Stimulated activated CD4-positive, alpha-beta T cell treated with anti-CD3 and anti-CD28 coated beads, Interleukin-2, amount 100 ng/mL, for 24 hours (primary cell): ENCODE data around the gene HSF4.

Experiments used
- DNase-seq, 2 donors: peaks; one replicate each; pipeline ENCODE4 v3.0.0-alpha.2; 2020

The HSF4 gene

DNA sequence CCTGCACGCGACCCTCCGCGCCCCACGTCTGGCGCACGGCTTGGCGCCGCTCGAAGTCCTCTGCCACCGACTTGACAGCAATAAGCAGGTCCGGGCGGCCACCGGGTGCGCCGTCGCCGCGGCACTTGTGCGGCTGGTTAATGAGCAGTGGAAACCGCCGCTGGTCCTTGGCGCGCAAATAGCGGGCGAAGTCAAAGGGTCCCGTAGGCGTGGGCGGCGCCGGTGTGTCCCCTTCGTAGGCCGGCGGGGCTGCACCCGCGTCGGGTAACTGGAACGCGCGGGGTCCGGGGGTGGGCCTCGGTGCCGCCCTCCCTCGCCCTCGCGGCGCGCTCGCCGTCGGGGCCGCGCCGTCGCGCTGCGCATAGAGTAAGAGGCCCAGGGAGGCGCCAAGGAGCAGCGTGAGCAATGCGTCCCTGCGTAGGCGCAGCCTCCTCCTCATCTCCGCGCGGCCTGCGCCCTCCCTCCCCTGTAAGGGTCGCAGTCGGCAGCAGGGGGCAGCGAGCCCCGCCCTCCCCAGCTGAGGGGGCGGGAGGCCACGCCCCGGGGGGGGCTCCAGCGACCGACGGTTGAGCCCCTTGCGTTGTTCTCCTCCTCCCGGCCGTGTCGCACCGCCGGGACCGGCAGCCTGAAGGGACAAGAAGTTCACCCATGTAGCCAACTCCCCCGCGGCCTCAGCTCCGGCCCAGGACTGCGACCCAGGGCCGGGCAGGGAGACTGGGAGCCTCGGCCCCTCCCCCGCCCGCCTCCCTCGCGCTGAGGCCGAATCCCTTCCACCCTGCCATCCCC is 14.3 kb upstream of the HSF4 start:
- DNase-seq = peak; percentile 55 to 61

DNA sequence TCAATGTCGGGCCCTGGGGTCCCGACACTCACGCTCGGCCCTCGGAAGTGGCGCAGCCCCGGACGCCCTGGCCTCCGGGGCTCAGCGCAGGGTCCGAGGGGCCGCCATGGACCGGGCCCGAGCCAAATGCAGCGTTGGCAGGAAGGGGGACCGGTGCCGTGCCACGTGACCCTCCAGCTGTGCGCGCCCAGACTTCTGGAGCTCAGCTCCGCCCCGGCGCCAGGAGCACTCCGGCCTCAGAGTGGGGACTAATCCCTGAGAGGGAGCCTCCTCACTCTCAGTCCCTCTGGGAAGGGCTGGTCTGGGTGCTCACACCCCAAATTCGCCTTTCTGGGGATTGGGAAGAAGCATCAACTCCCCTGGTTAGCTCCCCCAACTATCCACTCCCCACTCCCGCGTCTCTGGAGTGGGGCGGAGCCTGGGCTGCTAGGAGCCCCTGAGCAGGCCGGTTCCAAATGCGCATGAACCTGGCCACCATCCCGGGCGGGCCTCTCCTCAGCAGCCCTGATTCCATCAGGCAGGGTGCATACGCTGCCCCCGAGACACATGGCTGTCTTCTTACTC is 13.6 kb upstream of the HSF4 start, which contains the start of gene B3GNT9:
Gene B3GNT9 (minus strand): TSS at position 166 of the 564 bp plus-strand sequence. CDS start 513 bp downstream, outside the sequence.
- peak in 1 of 2 donors; percentile 61 for DNase-seq

DNA sequence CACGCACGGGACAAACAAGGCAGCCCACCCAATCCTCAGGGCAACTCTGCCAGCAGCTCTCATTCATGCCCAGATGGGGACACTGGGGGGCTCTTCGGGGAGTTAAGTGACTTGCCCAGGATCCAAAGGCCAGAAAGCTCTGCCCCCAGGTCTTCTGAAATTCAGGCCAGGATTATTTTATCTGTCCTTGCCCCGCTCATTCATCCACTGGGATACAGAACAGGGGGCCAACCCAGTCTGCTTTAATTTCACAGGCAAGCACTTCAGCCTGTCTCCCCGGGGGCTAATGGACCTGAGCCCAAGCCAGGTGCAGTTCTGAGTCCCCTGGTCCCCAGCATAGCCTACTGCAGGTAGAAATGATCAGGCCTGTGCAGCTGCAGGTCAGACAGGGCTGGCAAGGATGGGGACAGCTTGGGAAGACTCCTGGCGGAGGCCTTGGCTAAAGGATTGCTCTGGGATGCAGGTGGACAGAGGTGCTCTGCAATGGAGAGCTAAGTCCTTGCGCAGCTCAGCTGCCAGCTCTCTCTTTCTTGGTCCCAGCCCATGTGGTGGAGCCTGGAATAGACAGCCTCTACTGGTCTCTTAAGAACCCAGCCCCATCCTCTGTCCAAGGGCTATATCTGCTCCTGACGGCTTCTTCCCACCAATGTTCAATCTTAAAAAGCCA is 13.0 kb upstream of the HSF4 start:
- no peak for DNase-seq

DNA sequence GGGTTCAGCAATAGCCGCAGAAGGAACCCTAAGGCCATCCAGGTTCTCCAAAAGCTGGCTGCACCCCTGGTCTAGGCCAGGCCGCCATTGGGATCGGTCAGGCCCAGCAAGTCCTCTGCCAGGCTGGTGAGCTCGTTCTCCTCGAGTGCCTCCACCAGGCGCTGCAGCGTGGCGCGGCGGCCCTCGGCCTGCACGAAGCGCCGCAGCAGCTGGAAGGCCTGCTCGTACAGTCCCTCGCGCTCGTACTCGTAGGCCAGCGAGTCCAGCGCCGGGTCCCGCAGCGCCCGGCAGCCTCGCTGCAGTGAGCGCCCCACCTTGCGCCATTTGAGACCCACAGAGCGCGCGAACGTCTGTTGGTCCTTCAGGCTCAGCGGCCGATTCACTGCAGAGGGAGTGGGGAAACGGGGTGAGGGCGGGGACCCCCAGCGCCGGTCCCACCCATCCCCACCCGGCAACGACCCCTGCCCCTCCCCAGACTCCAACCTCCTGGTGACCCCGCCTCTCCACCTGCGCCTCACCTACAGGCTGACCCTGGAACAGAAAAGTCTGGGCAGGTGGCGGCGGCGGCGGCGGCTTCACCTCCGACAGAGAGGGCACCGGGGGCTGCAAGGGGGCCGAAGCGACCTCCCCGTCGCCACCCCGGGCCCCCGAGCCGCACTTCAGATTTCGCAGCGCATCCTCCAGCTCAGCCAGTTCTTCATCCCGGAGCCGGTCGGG is 9.8 kb upstream of the HSF4 start:
- DNase-seq = no peak

DNA sequence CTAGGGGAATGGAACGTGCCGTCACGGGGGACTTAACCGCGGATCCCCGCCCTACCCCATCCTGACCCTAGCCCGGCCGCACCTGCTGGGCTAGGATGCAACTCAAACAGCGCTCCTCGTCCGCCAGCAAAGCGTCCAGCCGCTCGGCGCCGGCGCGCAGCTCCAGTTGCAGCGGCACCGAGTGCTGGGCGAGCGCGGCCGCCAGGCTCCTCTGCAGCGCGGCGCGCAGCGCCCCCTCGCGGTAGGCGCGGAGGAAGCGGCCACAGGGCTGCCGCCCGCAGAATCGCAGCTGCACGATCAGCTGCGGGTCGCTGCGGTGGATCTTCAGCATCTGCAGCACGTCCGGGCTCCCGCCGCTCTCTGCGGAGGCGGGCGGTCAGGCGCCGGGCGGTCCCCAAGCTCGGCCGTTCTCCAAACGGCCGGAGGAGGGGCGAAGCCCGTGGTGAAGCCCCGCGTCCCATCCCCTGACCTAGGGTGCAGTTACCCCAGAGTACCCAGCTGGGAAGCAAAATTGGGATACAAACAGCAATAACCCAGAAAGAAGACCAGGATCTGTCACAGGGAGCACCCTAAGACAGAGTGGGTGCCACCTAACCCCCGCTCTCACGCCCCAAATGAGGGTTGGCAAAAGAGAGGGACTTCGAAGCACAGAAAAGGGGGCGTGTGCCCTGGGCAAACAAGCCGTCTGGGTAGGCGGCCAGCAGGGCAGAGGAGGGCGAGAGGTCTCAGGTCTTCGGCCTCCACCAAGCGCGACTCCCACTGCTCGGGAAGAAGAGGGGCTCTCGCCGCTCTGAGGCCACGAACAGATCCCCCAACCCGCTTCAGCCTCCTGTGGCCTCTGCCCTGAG is 9.0 kb upstream of the HSF4 start:
- peak; percentile 85 to 86 for DNase-seq

DNA sequence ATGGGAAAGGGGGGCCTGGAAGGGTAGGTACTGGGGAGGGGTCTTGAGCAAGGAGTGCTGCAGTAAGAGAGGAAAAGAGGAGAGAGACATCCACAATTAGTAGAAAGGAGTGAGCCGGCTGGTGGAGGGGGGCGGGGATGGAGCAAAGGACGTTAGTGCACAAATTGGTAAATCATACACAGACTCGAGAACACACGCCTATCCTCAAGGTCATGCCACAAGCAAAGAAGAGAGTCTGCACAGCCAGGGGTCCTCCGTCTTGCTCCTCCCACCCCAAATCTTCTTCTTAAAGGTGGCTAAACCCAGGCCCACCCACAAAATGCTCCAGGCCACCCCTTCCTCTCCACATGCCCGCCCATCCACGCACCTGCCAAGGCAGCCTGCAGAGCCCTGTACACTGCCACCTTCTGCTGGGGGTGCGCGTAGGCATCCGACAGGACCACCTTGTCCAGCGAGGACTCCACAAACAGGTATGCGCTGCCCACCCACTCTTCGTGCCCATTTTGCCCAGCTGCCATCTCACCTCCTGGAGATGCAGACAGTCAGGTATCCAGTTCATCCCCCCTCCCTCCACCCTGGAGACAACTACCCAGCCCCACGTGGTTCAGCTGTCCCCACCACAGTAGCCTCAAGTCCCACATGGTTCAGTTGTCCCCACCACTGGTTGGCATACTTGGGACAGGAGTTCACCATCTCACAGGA is 8.3 kb upstream of the HSF4 start:
- DNase-seq = no peak

DNA sequence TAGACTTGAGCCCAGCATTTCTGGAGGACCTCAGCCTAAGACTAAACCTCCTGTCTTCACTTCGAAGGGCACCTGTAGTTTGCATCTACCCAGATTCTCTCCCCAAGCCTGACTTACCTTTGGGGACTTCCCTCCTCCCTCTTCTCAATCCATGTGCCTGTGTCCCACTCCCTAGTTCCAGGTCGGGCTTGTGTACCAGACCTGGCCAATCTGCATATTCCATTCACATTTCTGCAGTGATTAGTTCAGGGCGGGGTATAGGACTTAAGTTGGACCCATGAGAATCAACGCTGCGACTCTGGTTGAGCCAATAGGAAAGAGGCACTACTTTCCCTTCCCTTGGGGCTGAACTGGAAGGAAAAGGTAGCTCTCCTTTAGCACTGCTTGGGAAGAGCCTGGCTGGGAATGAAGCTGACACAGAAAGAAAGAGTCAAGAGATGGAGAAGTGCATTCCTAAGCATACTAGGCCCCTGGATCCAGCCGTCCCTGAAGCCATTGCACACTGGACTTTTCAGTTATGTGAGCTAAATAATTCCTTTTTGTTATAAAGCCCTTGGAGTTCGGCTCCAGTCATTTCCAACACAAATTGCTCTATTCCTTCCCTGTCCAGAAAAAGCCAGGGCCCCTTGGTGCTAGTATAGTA is 7.3 kb upstream of the HSF4 start:
- no peak for DNase-seq

DNA sequence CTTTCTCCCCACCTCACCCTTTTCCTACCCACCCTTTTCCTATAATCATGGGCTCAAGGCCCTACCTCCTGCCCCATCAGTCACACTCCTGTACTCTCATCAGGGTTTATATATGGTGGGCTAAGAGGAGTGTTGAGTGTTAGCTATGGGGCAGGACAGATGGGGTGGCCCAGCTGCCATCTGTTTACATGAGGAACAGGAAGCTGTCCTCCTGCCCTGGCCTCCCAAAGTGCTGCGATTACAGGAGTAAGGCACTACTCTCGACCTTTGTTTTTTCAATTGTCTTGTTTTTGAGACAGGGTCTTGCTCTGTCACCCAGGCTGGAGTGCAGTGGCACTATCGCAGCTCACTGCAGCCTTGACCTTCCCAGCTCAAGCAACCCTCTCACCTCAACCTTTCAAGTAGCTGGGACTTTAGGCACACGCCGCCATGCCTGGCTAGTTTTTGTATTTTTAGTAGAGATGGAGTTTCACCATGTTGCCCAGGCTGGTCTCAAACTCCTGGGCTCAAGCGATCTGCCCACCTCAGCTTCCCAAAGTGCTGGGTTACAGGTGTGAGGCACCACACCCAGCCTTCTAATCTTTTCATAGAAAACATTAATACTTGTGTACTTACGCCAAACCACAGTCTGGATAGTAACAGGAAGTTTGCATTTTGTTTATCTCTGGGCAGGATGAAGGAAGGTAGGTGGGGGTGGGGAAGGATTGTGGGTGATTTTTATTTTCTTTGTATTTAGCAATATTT is 6.5 kb upstream of the HSF4 start:
- DNase-seq = no peak

DNA sequence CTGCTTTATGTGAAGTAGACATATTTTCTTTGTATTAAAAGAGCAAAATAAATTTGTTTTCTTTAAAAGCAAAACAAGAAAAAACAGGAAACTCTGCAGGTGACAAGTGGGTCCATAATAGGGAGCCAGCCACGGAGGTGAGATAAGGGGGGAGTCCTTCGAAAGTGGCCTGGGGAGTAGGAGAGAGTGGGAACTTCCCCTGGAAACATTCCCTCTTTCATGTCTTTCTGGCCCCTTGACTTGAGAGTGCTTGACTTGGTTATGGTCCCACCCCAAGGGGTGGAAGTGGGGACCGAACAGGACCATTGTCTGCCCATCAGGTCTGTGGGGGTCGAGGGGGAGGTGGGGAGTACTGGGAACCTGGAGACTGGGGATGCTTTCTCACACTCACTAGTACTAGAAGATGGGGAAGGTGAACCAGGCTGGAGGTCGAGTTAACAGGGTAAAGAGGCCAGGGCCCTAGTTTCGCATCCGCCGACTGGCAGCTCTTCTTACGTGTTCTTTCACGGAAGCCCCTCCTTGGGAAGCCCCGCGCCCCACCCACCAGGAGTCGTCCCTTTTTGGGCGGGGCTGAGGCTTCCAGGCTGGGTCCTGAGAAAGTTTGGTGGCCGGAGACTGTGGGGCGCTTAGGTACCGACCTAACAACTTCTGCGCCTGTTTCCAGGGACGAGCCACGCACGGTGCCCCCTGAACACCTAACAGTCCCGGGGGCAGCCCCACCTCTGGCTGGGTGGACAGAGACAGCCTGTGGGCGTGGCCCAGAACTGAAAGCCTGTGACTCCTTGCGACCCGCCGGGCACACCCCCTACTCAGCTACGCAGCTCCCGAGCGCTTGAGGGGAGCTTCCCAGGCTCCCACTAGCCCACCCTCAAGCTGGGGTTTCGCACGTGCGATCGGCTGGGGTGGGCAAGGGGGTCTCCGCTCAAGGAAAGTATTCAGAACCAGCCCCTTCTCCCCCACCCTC is 5.6 kb upstream of the HSF4 start:
- peak; percentile 76 to 81 for DNase-seq

DNA sequence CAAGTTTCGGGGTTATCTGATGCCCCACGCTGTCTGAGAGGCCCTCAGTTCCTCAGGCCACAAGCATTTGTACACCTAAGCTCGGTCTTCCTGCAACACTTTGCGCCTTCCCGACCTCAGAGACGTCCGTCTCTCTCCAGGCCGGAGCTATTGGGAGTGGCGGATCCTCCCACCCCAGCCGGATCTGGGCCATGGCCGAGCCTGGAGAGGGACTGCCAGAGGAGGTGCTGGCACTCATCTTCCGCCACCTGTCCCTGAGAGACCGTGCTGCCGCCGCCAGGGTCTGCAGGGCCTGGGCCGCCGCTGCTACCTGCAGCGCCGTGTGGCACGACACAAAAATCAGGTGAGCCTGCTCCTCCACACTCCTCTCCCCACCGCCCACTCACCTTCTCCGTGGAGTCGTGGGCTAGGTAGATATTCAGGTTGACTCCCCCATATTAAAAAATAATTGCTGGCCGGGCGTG is 2.9 kb upstream of the HSF4 start:
- no peak for DNase-seq

DNA sequence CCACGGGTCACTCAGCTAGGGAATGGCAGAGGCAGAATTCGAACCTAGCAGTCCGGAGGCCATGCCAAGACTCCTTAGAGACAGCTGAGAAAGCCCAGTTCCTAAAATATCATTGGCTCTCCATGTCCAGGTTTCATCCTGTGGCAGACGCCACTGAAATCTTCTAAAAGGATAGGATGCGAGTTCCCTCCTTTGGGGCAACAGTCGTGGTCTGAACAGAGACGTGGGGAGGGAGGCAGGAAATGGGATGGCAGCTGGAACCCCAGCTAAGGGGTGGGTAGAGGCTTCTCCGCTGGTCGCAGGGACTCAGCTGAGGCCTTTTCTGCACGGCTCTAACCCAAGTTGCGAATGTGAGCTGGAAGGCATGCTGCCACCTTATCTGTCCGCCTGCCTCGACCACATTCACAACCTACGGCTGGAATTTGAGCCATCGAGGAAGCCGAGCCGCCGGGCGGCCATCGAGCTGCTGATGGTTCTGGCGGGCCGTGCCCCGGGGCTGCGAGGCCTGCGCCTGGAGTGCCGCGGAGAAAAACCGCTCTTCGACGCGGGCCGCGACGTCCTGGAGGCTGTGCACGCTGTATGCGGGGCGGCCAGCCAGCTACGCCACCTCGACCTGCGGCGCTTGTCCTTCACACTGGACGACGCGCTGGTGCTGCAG is 1.9 kb upstream of the HSF4 start:
- DNase-seq = no peak

DNA sequence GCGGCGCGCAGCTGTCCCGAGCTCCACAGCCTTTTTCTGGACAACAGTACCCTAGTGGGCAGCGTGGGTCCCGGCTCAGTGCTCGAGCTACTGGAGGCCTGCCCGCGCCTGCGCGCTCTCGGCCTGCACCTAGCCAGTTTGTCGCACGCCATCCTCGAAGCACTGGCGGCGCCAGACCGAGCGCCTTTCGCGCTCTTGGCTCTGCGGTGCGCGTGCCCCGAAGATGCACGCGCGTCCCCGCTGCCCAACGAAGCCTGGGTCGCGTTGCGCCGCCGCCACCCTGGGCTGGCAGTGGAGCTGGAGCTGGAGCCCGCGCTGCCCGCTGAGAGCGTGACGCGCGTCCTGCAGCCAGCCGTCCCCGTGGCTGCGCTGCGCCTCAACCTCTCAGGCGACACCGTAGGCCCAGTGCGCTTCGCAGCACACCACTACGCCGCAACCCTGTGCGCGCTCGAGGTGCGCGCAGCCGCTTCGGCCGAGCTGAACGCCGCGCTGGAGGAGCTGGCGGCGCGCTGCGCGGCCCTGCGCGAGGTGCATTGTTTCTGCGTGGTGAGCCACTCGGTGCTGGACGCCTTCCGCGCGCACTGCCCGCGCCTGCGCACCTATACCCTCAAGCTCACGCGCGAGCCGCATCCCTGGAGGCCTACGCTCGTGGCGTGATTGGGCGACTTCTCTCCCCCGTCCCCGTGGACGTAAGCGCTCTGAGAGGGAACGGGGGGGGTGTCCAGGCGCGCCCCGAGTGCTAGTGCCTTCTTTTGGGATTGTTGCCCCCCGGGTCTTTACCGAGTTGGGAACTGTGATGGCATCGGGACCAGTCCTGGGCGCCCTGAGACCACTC is 1.2 kb upstream of the HSF4 start:
- peak in 1 of 2 donors; percentile 65 for DNase-seq

DNA sequence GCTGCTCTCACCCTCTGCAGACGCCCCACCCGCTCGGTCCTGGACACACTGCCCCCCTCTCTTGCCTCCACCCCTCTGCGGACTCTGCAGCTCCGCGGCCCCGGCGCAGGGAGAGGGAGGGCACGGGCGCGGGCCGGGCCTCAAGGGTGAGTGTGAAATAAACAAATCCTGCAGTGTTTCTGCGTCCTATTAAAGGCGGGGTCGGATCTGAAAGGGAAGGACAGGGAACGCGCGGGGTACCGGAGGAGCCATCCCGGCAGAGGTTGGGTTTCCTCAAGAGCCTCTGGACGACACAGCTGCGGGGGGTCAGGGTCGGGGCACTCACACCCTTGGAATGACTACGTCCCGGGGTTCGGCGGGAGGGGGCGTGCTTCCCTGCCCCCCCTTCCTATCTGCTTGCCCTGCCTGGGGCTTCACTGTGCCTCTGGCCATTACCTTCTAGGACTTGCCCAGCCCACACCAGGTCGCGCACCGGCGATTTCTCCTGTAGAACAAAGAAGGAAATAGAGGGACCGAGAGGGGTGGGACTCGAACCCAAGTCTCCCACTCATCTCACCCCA is 466 bp upstream of the HSF4 start:
- DNase-seq = no peak

DNA sequence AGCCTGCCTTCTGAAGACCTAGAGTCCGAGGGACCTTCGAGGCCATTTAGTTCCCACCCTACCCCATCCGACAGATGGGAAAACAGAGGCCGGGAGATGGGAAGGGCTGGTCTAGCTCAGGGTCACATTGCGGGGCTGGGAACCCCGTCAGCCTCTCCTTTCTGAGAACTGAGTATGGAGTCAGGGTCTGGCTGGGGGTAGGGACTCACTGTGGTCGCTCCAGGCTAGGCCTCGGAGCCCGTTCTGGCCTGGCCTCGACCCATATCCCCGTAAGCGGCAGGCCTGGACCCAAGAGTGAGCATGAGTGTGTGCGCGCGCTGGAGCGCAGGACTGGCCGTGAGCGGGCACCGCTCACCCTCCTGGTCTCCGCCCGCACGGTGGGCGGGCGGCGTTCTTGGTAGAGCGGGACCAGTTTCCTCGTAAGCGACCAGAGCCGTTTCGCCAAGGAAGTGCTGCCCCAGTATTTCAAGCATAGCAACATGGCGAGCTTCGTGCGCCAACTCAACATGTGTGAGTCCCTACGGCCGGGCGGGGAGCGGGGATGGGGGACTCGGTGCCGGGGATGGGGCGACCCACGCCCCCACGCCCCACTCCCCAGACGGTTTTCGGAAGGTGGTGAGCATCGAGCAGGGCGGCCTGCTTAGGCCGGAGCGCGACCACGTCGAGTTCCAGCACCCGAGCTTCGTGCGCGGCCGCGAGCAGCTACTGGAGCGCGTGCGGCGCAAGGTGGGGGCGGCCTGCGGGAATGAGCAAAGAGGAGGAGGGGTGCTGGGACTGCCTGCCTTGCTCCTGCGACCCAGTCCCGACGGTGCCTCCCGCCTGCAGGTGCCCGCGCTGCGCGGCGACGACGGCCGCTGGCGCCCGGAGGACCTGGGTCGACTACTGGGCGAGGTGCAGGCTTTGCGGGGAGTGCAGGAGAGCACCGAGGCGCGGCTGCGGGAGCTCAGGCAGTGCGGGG is 855 bp downstream of the HSF4 start:
- no peak for DNase-seq

DNA sequence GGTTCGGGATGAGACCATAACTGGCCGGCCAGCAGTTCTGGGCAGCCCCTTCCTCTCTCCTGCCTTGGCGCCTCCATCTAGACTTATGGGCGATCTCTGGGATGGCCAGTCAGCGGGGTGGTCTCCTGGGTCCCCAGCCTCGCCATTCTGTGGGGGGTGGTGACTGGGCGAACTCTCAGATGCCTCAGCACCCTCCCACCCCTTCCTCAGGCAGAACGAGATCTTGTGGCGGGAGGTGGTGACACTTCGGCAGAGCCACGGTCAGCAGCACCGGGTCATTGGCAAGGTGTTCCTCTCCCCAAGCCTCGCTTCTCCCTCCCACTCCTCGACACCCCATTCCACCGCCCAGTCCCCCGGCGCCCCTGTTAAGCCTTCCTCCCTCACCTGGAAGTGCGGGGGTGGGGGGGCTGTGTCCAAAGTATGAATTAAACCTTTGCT is 1.6 kb downstream of the HSF4 start:
- DNase-seq = no peak

DNA sequence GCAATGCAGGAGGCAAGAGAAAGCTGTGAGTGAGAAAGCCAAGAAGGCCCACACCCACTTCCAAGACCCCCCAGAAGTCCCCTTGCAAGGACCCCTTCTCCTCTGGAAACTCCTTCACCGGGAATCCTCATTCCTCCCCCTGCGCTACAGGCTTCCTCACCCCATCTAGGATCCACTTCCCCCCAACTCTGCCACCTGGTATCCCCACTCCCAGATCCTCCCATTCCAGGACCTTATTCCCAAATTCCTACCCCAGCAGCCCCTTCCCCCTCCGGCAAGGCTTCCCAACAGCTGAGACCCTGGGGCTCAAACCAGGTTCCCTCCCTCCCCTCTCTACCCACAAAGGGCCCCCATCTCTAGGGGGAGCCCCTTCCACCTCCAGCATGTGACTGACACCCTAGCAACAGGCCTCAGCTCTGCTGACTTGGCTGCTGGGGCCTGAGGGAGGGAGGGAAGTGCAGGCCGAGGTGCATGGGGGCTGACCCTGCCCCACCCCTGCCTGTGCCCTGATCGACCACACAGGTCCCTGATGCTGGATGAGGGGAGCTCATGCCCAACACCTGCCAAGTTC is 2.1 kb downstream of the HSF4 start:
- no peak for DNase-seq
